SH-SY5Y (cell line): ENCODE data around the gene DYNC1LI1.

Source experiments
- GATA2 ChIP-seq: IDR thresholded peaks from 2 replicates; pipeline ENCODE4 v1.6.1; 2011; ENCODE audit warnings: mild to moderate bottlenecking, low read depth, low read length
- GATA3 ChIP-seq: IDR thresholded peaks from 2 replicates; pipeline ENCODE4 v1.6.1; 2011; ENCODE audit warnings: low read depth, mild to moderate bottlenecking, low read length, moderate library complexity

- TF ChIP-seq GATA2 (no peak), GATA3 (no peak)
These were observed 20.5 kb upstream of the DYNC1LI1 start for GRCh38 chr3:32591186-32591585.
